ENCODE measurements around the gene GALM.
A peak's percentile ranks its signal among the peaks of the same experiment; 100 is the strongest.
"Not testable (repeated sequence)": the region's sequence is repeated elsewhere in the genome, so short reads cannot be mapped to it uniquely, and the experiment has no call there.

Gene GALM

DNA sequence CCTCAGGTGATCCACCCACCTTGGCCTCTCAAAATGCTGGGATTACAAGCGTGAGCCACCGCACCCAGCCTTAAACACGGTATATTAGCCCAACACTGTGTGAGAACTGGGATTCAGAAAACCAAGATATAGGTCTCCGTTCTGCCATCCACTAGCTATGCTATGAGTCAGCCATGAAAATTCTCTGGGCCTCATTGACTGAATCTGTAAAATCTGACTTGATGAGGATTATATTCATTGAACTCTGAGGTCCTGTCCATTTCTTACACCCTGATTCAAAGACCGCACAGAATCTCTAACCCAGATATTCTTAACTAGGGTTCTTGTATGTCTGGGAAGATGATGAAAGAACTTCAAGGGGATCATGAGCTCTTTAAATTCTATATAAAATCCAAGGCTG is 37.4 kb downstream of the GALM start:
- not testable (repeated sequence) for H3K27me3 Mint-ChIP-seq, H3K9me3 Mint-ChIP-seq, DNase-seq, H3K27ac Mint-ChIP-seq, H3K4me3 Mint-ChIP-seq
- H3K36me3 Mint-ChIP-seq (ENCODE audit: low read depth), result peaks cover 57% of the 10 kb centered on the region
- peaks cover 61% of the 10 kb centered on the region for H3K4me1 Mint-ChIP-seq (ENCODE audit: low read depth)

DNA sequence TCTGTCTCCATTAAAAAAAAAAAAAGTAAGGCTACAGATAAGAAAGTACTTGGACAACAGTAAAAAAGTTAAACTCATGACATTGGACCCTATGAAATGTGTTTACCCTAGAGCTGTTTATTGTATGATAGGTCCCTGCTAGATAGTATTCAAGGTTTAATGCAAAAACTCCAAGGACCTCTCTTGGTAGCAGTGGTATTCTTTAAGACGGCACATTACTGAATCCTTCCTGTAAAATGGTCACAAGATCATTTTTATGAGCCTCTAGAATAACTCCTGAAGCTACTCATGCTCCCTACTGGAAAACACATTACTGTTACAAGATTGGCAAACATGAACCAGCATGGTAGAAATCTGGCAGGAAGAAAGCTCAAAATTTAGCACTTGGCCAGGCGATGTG is 38.8 kb downstream of the GALM start:
- no peak for DNase-seq
- Mint-ChIP-seq H3K4me1 (ENCODE audit: low read depth) (peaks cover 71% of the 10 kb centered on the region), H3K27me3 (no peaks in the 10 kb centered on the region), H3K27ac (no peak overlapping the region), H3K9me3 (no peaks in the 10 kb centered on the region), H3K4me3 (no peak overlapping the region), H3K36me3 (ENCODE audit: low read depth) (peaks cover 55% of the 10 kb centered on the region)

DNA sequence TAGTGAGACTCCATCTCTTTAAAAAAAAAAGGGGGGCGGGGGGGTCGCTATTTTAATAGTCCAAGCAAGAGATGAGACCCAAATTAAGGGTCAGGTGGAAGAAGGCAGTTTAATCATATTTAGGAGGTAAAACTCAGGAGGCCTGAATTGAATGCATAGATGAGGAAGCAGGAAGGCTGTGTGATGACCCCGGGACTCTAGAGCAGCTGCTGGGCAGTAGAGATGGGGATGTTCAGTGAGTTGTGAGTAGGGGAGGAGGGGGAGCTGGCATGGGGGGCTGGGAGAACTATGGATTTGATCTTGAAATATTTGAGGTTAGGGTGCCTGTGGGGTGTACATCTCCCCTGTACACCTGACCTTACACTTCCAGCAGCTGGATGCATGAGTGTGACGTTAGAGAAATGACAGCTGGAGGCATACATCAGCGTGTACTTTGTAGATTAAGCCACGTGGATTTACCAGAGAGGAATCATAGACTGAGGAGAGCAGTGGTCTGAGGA is 41.0 kb downstream of the GALM start:
- Mint-ChIP-seq H3K27me3 (no peaks in the 10 kb centered on the region), H3K27ac (peak overlapping the region; percentile 64), H3K36me3 (ENCODE audit: low read depth) (peaks cover 61% of the 10 kb centered on the region), H3K4me1 (ENCODE audit: low read depth) (peaks cover 63% of the 10 kb centered on the region), H3K9me3 (peaks cover 3% of the 10 kb centered on the region), H3K4me3 (no peak overlapping the region)
- DNase-seq, result no peak

DNA sequence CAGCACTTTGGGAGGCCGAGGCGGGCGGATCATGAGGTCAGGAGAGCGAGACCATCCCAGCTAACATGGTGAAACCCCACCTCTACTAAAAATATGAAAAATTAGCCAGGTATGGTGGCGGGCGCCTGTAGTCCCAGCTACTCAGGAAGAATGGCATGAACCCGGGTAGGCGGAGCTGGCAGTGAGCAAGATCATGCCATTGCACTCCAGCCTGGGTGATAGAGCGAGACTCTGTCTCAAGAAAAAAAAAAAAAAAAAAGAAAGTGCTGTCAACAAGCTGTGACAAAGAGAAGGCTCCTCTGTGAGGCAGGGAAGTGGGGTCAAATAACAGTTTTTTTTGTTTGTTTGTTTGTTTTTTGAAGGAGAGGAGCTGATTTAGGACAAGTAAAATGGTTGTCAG is 42.6 kb downstream of the GALM start:
- not testable (repeated sequence) for DNase-seq, H3K27me3 Mint-ChIP-seq, H3K9me3 Mint-ChIP-seq
- H3K4me3 Mint-ChIP-seq, result peak overlapping the region; percentile 54
- H3K4me1 Mint-ChIP-seq (ENCODE audit: low read depth), result peaks cover 68% of the 10 kb centered on the region
- peaks cover 71% of the 10 kb centered on the region for H3K36me3 Mint-ChIP-seq (ENCODE audit: low read depth)
- H3K27ac Mint-ChIP-seq, result peak overlapping the region; percentile 93

DNA sequence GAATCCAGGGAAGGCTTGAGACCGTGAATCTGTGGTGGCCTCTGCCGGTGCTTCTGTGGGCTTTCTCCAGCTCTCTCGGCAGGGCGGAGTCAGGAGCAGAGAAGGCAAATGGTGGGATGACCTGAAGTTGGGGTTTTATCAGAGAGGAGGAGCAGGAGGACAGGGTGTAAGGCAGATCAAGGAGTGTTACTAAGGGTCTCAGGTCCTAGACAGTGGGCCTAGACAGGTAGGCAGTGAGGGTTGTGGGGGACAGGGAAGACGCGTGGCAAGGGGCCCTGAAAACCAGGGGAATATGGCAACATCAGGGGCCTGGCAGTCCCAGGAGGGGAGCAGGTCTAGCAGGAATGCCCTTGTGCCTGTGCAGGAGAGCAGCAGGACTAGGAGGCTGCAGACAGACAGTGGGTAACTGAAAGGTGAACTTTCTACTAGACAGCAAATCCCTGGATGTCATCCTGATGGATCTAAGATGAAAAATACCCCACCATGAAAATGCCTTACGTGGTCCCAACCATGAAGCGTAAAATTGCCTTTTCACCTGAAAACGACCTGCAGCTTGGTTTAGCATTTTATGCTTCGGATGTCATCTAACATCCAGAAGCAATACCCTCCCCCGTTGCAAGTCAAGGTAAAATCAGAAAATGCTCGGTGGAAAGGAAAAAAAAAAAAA is 43.1 kb downstream of the GALM start:
- peak overlapping the region; percentile 93 for H3K27ac Mint-ChIP-seq
- peaks cover 74% of the 10 kb centered on the region for H3K36me3 Mint-ChIP-seq (ENCODE audit: low read depth)
- no peaks in the 10 kb centered on the region for H3K27me3 Mint-ChIP-seq
- peak; percentile 37 for DNase-seq
- peaks cover 71% of the 10 kb centered on the region for H3K4me1 Mint-ChIP-seq (ENCODE audit: low read depth)
- peak overlapping the region; percentile 54 for H3K4me3 Mint-ChIP-seq
- peaks cover 3% of the 10 kb centered on the region for H3K9me3 Mint-ChIP-seq

DNA sequence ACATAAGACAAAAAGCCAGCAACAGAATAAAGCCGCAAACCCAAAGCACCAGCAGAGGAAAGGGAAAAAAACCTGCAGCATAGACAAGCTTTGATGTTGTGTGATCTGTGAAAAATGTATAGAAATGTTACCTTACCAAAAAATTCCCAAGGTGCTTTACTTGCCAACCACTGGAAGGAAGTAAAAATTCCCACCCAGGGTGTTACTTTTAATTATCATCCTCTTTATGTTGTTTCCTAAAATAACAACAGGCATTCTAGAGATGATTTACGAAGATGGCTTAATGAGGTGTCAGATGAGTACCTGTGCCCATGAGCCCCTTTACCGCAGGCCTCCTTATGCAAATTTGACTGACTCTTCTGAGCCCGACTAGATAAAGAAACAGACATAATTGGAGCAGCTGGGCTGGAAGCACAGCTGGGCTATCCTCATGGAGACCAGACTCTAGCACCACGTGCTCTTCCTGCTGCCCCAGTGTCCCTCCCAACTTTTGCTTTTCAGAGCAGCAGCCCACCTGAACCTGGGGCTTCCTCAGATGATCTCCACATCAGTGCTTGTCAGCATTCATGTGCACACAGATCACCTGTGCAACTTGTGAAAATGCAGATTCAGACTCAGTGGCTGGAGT is 43.8 kb downstream of the GALM start:
- peak; percentile 60 for DNase-seq
- Mint-ChIP-seq H3K4me3 (peak overlapping the region; percentile 54), H3K27me3 (no peaks in the 10 kb centered on the region), H3K36me3 (ENCODE audit: low read depth) (peaks cover 77% of the 10 kb centered on the region), H3K27ac (peak overlapping the region; percentile 93), H3K4me1 (ENCODE audit: low read depth) (peaks cover 74% of the 10 kb centered on the region), H3K9me3 (peaks cover 3% of the 10 kb centered on the region)

DNA sequence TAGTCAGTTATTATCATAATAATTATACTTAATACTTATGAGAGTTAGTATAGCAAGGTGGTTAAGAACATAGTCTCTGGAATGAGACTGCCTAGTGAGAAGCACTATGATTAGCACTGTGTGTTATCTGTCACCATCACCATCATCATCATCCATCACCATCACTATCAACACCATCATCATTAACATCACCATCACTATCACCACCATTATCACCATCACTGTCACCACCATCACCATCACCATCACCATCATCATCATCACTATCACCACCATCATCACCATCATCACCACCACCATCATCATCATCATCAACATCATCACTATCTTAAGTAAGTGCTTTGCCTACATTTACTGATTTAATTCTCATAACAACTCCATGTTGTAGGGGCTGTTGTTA is 45.6 kb downstream of the GALM start:
- no peaks in the 10 kb centered on the region for H3K27me3 Mint-ChIP-seq
- H3K9me3 Mint-ChIP-seq, result peaks cover 3% of the 10 kb centered on the region
- no peak for DNase-seq
- no peak overlapping the region for H3K4me3 Mint-ChIP-seq
- no peak overlapping the region for H3K27ac Mint-ChIP-seq
- H3K36me3 Mint-ChIP-seq (ENCODE audit: low read depth), result peaks cover 83% of the 10 kb centered on the region
- peaks cover 83% of the 10 kb centered on the region for H3K4me1 Mint-ChIP-seq (ENCODE audit: low read depth)

DNA sequence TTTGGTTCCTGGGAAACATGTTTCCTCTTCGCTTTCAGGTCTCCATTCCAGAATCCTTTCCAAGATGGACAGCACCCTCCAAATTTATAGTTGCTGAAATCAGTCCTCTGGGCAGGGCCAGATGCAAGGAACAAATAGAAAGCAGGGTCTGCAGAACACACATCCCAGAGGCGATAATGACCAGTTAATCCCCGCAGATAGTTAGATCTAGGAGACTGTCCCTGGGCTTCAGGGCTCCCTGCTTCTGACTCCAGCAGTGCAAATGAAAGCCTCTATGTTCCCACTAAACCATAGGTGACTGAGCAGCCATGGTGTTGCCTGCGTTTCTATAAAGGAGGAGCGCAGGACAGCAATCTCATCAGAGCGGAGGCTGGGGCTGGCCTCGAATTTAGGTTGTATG is 46.5 kb downstream of the GALM start:
- peaks cover 3% of the 10 kb centered on the region for H3K9me3 Mint-ChIP-seq
- no peaks in the 10 kb centered on the region for H3K27me3 Mint-ChIP-seq
- peaks cover 76% of the 10 kb centered on the region for H3K36me3 Mint-ChIP-seq (ENCODE audit: low read depth)
- H3K4me3 Mint-ChIP-seq, result no peak overlapping the region
- H3K4me1 Mint-ChIP-seq (ENCODE audit: low read depth), result peaks cover 75% of the 10 kb centered on the region
- DNase-seq, result no peak
- peak overlapping the region; percentile 85 for H3K27ac Mint-ChIP-seq

DNA sequence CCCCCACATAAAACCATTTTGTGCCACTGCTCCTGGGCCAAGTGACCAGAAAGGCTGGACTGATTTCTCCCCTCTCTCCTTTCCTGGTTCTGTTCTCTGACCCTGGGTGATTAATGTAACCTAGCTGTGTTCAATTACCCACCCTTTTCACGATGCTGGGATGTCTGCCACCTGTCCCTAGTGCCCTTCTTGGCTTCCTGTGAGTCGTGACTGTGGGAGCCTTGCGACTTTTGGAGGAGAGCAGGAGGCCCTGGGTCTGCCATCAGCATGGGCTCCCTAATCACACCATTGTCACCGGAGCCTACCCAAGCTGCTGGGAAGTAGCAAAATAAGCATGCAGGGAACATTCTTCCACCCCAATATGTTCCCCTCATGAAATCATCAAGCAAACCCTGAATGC is 47.0 kb downstream of the GALM start:
- no peaks in the 10 kb centered on the region for H3K27me3 Mint-ChIP-seq
- no peak for DNase-seq
- peak overlapping the region; percentile 85 for H3K27ac Mint-ChIP-seq
- H3K9me3 Mint-ChIP-seq, result peaks cover 3% of the 10 kb centered on the region
- H3K4me1 Mint-ChIP-seq (ENCODE audit: low read depth), result peaks cover 74% of the 10 kb centered on the region
- H3K36me3 Mint-ChIP-seq (ENCODE audit: low read depth), result peaks cover 79% of the 10 kb centered on the region
- H3K4me3 Mint-ChIP-seq, result no peak overlapping the region

DNA sequence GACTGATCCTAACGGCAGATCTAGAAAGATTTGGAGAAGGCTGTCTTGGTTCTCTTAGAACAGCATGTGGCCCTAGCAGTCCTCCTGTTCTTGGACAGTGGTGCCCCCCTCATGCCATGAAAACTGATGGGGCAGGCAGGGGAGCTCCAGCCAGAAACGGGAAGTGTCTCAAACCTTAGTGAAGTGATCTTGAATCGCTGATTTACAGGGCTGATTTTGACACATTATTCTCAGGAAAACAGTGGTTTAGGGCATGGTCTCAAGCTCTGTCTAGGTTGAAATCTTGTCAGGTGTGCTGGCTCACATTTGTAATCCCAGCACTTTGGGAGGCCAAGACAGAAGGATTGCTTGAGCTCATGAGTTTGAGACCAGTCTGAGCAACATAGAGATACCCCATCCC is 47.4 kb downstream of the GALM start:
- H3K27ac Mint-ChIP-seq, result peak overlapping the region; percentile 85
- no peak overlapping the region for H3K4me3 Mint-ChIP-seq
- H3K9me3 Mint-ChIP-seq, result peaks cover 3% of the 10 kb centered on the region
- peaks cover 82% of the 10 kb centered on the region for H3K36me3 Mint-ChIP-seq (ENCODE audit: low read depth)
- DNase-seq, result no peak
- H3K27me3 Mint-ChIP-seq, result no peaks in the 10 kb centered on the region
- peaks cover 73% of the 10 kb centered on the region for H3K4me1 Mint-ChIP-seq (ENCODE audit: low read depth)

DNA sequence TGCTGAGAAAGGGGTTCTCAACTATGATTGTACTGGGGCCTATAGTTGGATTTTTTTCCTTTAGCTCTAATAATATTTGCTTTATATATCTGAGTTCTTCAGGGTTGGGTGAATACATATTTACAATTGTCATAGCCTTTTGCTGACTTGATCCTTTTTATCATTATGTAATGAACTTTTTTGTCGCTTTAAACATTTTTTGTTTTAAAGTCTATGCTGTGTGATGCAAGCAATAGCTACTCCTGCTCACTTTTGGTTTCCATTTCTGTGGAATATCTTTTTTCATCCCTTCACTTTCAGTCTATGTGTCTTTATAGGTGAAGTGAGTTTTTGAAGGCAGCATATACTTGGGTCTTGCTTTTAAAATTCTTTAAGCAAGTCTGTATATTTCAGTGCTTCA is 49.0 kb downstream of the GALM start:
- not testable (repeated sequence) for H3K9me3 Mint-ChIP-seq, H3K27me3 Mint-ChIP-seq, DNase-seq
- peaks cover 85% of the 10 kb centered on the region for H3K36me3 Mint-ChIP-seq (ENCODE audit: low read depth)
- peak overlapping the region; percentile 85 for H3K27ac Mint-ChIP-seq
- H3K4me1 Mint-ChIP-seq (ENCODE audit: low read depth), result peaks cover 62% of the 10 kb centered on the region
- H3K4me3 Mint-ChIP-seq, result peak overlapping the region; percentile 25

DNA sequence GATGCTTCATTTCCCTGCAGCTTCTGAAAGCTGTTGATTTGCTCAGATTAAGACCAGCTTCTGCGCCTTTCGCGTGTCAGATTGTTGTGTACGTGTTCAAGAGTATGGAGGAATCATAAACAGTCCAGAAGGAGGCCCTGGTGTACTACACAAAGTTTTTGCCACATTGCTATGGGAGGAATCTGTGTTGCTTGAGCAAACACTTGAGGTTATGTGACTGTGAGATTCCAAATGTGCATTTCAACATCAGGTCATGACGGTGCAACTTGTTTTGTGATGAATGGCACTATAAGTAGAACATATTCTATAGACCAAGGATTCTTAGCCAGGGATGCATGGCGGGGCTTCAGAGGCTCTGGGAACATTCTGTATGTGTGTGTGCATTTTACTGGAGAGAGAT is 50.3 kb downstream of the GALM start:
- no peak for DNase-seq
- Mint-ChIP-seq H3K4me3 (no peak overlapping the region), H3K27me3 (no peaks in the 10 kb centered on the region), H3K36me3 (ENCODE audit: low read depth) (peaks cover 85% of the 10 kb centered on the region), H3K9me3 (peaks cover 10% of the 10 kb centered on the region), H3K27ac (peak overlapping the region; percentile 18), H3K4me1 (ENCODE audit: low read depth) (peaks cover 67% of the 10 kb centered on the region)

DNA sequence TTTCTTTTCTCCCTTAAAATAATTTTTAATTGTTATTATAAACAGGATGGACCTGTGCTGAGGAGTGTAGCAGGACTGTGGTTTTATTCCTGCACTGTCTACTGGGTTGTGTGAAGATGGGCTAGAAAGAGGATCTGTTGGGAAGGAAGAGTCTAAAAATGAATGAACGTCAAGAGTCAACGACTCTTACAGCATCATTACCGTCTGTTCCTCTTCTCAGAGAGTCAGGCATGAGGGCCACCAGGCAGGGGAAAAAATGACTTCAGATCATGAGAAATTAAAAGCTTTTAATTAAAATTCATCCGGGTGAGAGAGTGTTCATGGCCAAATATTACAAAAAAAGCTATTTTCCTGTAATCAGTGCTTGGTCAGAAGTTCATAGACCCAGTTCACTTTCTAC is 52.7 kb downstream of the GALM start:
- Mint-ChIP-seq H3K36me3 (ENCODE audit: low read depth) (peaks cover 71% of the 10 kb centered on the region), H3K4me3 (no peak overlapping the region), H3K4me1 (ENCODE audit: low read depth) (peaks cover 69% of the 10 kb centered on the region), H3K27ac (no peak overlapping the region), H3K27me3 (no peaks in the 10 kb centered on the region), H3K9me3 (peaks cover 7% of the 10 kb centered on the region)
- DNase-seq, result no peak

DNA sequence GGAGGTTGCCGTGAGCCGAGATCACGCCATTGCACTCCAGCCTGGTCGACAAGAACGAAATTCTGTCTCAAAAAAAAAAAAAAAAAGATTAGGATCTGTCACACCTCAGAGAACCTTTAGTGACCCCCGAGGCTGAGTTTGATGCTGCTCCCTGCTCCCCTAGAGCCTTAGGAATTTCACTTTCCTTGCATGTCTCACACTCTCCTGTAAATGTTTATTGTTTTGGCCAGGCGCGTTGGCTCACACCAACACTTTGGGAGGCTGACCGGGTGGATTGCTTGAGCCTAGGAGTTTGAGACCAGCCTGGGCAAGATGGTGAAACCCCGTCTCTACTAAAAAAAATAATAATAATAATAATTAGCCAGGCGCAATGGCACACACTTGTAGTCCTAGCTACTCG is 53.8 kb downstream of the GALM start:
- H3K36me3 Mint-ChIP-seq (ENCODE audit: low read depth), result peaks cover 66% of the 10 kb centered on the region

DNA sequence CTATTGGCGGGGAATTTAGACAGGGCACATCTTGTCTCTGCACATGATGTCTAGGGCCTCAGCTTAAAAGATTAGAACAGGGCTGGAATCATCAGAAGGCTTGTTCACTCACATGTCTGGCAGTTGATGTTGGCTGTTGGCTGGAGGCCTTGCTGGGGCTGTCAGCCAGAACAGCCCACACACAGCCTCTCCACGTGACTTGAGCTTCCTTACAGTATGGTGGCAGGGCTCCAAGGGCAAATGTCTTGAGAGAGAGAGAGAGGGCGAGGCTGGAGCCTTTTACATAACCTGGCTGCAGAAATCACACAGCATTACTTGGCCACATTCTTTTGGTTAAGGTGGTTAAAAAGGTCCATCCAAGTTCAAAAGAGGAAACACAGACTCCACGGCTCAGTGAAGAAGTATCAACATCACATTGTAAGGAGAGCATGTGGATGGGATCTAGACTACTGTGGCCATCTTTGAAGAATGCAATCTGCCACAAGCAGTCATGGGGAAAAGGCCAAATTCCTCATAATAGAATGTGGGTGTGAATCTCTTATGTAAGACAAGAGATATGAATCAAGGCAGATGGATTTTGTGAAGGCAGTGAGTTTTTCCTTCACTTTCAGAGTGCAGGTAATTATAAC is 54.8 kb downstream of the GALM start:
- no peak for DNase-seq
- Mint-ChIP-seq H3K27me3 (no peaks in the 10 kb centered on the region), H3K36me3 (ENCODE audit: low read depth) (peaks cover 59% of the 10 kb centered on the region), H3K9me3 (peaks cover 7% of the 10 kb centered on the region), H3K4me1 (ENCODE audit: low read depth) (peaks cover 68% of the 10 kb centered on the region), H3K27ac (peak overlapping the region; percentile 94), H3K4me3 (peak overlapping the region; percentile 35)

More for the DNA sequence above, 53.8 kb downstream of the GALM start:
- no peak for DNase-seq
- no peak overlapping the region for H3K4me3 Mint-ChIP-seq
- H3K27me3 Mint-ChIP-seq, result no peaks in the 10 kb centered on the region
- no peak overlapping the region for H3K27ac Mint-ChIP-seq
- H3K9me3 Mint-ChIP-seq, result peaks cover 7% of the 10 kb centered on the region
- peaks cover 69% of the 10 kb centered on the region for H3K4me1 Mint-ChIP-seq (ENCODE audit: low read depth)

Data from activated T-cell treated with anti-CD3 and anti-CD28 coated beads, Interleukin-2, amount 50 U/mL, for 24 hours (primary cell).